Activated naive CD4-positive, alpha-beta T cell treated with anti-CD3 and anti-CD28 coated beads, Interleukin-2, amount 50 U/mL, for 24 hours (primary cell): Measurements from ENCODE around the gene LRBA.
"Not testable (repeated sequence)": the region's sequence is repeated elsewhere in the genome, so short reads cannot be mapped to it uniquely, and the experiment has no call there.

ENCODE experiments used
- H3K27ac Mint-ChIP-seq: one replicate; pipeline ENCODE4 v1.8.0; 2021; ENCODE audit warnings: mild to moderate bottlenecking, mixed read lengths
- H3K27me3 Mint-ChIP-seq: one replicate; pipeline ENCODE4 v1.8.0; 2021; ENCODE audit warnings: mixed read lengths
- H3K36me3 Mint-ChIP-seq: one replicate; pipeline ENCODE4 v1.8.0; 2021; ENCODE audit warnings: mixed read lengths
- H3K4me1 Mint-ChIP-seq: one replicate; pipeline ENCODE4 v1.8.0; 2021; ENCODE audit warnings: mixed read lengths
- H3K4me3 Mint-ChIP-seq: one replicate; pipeline ENCODE4 v1.8.0; 2021; ENCODE audit warnings: mild to moderate bottlenecking, mixed read lengths
- H3K9me3 Mint-ChIP-seq: one replicate; pipeline ENCODE4 v1.8.0; 2021; ENCODE audit warnings: mixed read lengths

The LRBA gene

GRCh38 chr4:150577796-150578195, 437.3 kb downstream of the LRBA start:
- Mint-ChIP-seq H3K36me3 (peaks cover 21% of the 10 kb centered on the region), H3K4me1 (peaks cover 15% of the 10 kb centered on the region), H3K27ac (no peak overlapping the region), H3K9me3 (no peaks in the 10 kb centered on the region), H3K4me3 (no peak overlapping the region), H3K27me3 (no peaks in the 10 kb centered on the region)

- Mint-ChIP-seq H3K27me3 (no peaks in the 10 kb centered on the region), H3K36me3 (peaks cover 14% of the 10 kb centered on the region), H3K4me1 (peaks cover 19% of the 10 kb centered on the region), H3K4me3 (no peak overlapping the region), H3K9me3 (no peaks in the 10 kb centered on the region), H3K27ac (no peak overlapping the region)
Measured at GRCh38 chr4:150574678-150575077, 440.4 kb downstream of the LRBA start.

GRCh38 chr4:150573534-150573933, 441.6 kb downstream of the LRBA start:
- no peaks in the 10 kb centered on the region for H3K27me3 Mint-ChIP-seq
- no peak overlapping the region for H3K4me3 Mint-ChIP-seq
- peaks cover 9% of the 10 kb centered on the region for H3K36me3 Mint-ChIP-seq
- no peaks in the 10 kb centered on the region for H3K9me3 Mint-ChIP-seq
- H3K4me1 Mint-ChIP-seq, result peaks cover 19% of the 10 kb centered on the region
- peak overlapping the region; percentile 62 for H3K27ac Mint-ChIP-seq

- peaks cover 19% of the 10 kb centered on the region for H3K4me1 Mint-ChIP-seq
- H3K4me3 Mint-ChIP-seq, result no peak overlapping the region
- peaks cover 9% of the 10 kb centered on the region for H3K36me3 Mint-ChIP-seq
- no peaks in the 10 kb centered on the region for H3K9me3 Mint-ChIP-seq
- H3K27me3 Mint-ChIP-seq, result no peaks in the 10 kb centered on the region
- peak overlapping the region; percentile 17 for H3K27ac Mint-ChIP-seq
Measured at GRCh38 chr4:150572704-150573504, 442.2 kb downstream of the LRBA start.

- Mint-ChIP-seq H3K27me3 (no peaks in the 10 kb centered on the region), H3K4me1 (peaks cover 19% of the 10 kb centered on the region), H3K27ac (no peak overlapping the region), H3K4me3 (no peak overlapping the region), H3K9me3 (no peaks in the 10 kb centered on the region), H3K36me3 (peaks cover 17% of the 10 kb centered on the region)
Measured at GRCh38 chr4:150570862-150571261, 444.2 kb downstream of the LRBA start.

GRCh38 chr4:150569998-150570535, 445.0 kb downstream of the LRBA start:
- H3K27ac Mint-ChIP-seq, result no peak overlapping the region
- peaks cover 18% of the 10 kb centered on the region for H3K36me3 Mint-ChIP-seq
- H3K27me3 Mint-ChIP-seq, result no peaks in the 10 kb centered on the region
- no peaks in the 10 kb centered on the region for H3K9me3 Mint-ChIP-seq
- H3K4me1 Mint-ChIP-seq, result peaks cover 18% of the 10 kb centered on the region
- no peak overlapping the region for H3K4me3 Mint-ChIP-seq

- Mint-ChIP-seq H3K9me3 (no peaks in the 10 kb centered on the region), H3K36me3 (peaks cover 18% of the 10 kb centered on the region), H3K27me3 (no peaks in the 10 kb centered on the region), H3K27ac (no peak overlapping the region), H3K4me1 (peaks cover 13% of the 10 kb centered on the region), H3K4me3 (no peak overlapping the region)
Measured at GRCh38 chr4:150569384-150569987, 445.6 kb downstream of the LRBA start.

- no peaks in the 10 kb centered on the region for H3K9me3 Mint-ChIP-seq
- H3K36me3 Mint-ChIP-seq, result peaks cover 22% of the 10 kb centered on the region
- H3K27me3 Mint-ChIP-seq, result no peaks in the 10 kb centered on the region
- no peak overlapping the region for H3K27ac Mint-ChIP-seq
- no peaks in the 10 kb centered on the region for H3K4me1 Mint-ChIP-seq
- no peak overlapping the region for H3K4me3 Mint-ChIP-seq
Measured at GRCh38 chr4:150567070-150567469, 448.0 kb downstream of the LRBA start.

- H3K9me3 Mint-ChIP-seq, H3K27me3 Mint-ChIP-seq, H3K4me1 Mint-ChIP-seq, H3K27ac Mint-ChIP-seq, H3K4me3 Mint-ChIP-seq: not testable (repeated sequence)
- H3K36me3 Mint-ChIP-seq, result peaks cover 25% of the 10 kb centered on the region
Measured at GRCh38 chr4:150564967-150565366, 450.1 kb downstream of the LRBA start.

GRCh38 chr4:150562751-150563150, 452.3 kb downstream of the LRBA start:
- no peaks in the 10 kb centered on the region for H3K4me1 Mint-ChIP-seq
- H3K9me3 Mint-ChIP-seq, result no peaks in the 10 kb centered on the region
- peaks cover 22% of the 10 kb centered on the region for H3K36me3 Mint-ChIP-seq
- H3K27ac Mint-ChIP-seq, result no peak overlapping the region
- no peak overlapping the region for H3K4me3 Mint-ChIP-seq
- no peaks in the 10 kb centered on the region for H3K27me3 Mint-ChIP-seq

GRCh38 chr4:150562250-150562649, 452.8 kb downstream of the LRBA start:
- Mint-ChIP-seq H3K36me3 (peaks cover 19% of the 10 kb centered on the region), H3K27me3 (no peaks in the 10 kb centered on the region), H3K27ac (no peak overlapping the region), H3K4me1 (no peaks in the 10 kb centered on the region), H3K9me3 (no peaks in the 10 kb centered on the region), H3K4me3 (no peak overlapping the region)

- no peaks in the 10 kb centered on the region for H3K9me3 Mint-ChIP-seq
- H3K4me1 Mint-ChIP-seq, result no peaks in the 10 kb centered on the region
- no peaks in the 10 kb centered on the region for H3K27me3 Mint-ChIP-seq
- H3K4me3 Mint-ChIP-seq, result no peak overlapping the region
- no peak overlapping the region for H3K27ac Mint-ChIP-seq
- H3K36me3 Mint-ChIP-seq, result peaks cover 21% of the 10 kb centered on the region
Measured at GRCh38 chr4:150561143-150561737, 453.8 kb downstream of the LRBA start.

- not testable (repeated sequence) for H3K9me3 Mint-ChIP-seq, H3K27me3 Mint-ChIP-seq, H3K4me3 Mint-ChIP-seq, H3K4me1 Mint-ChIP-seq, H3K27ac Mint-ChIP-seq
- peaks cover 27% of the 10 kb centered on the region for H3K36me3 Mint-ChIP-seq
Measured at GRCh38 chr4:150557811-150558210, 457.3 kb downstream of the LRBA start.

- peaks cover 4% of the 10 kb centered on the region for H3K4me1 Mint-ChIP-seq
- H3K36me3 Mint-ChIP-seq, result peaks cover 12% of the 10 kb centered on the region
- no peaks in the 10 kb centered on the region for H3K27me3 Mint-ChIP-seq
- H3K27ac Mint-ChIP-seq, result no peak overlapping the region
- no peaks in the 10 kb centered on the region for H3K9me3 Mint-ChIP-seq
- H3K4me3 Mint-ChIP-seq, result no peak overlapping the region
Measured at GRCh38 chr4:150547154-150547838, 467.8 kb downstream of the LRBA start.

GRCh38 chr4:150546286-150546685, 468.8 kb downstream of the LRBA start:
- H3K4me1 Mint-ChIP-seq, result peaks cover 4% of the 10 kb centered on the region
- no peaks in the 10 kb centered on the region for H3K27me3 Mint-ChIP-seq
- no peak overlapping the region for H3K4me3 Mint-ChIP-seq
- peaks cover 8% of the 10 kb centered on the region for H3K36me3 Mint-ChIP-seq
- H3K27ac Mint-ChIP-seq, result no peak overlapping the region
- H3K9me3 Mint-ChIP-seq, result no peaks in the 10 kb centered on the region
